GM18870 (cell line): ENCODE measurements around the gene HIBCH.
"Not testable (repeated sequence)": the region's sequence is repeated elsewhere in the genome, so short reads cannot be mapped to it uniquely, and the experiment has no call there.

Experiments used
- ATAC-seq: cut with Tn5 transposase; IDR thresholded peaks from one replicate; pipeline ENCODE4 v1.9.1; 2021; ENCODE audit warnings: moderate library complexity; ENCODE audit not compliant: unreplicated experiment

HIBCH gene

GRCh38 chr2:190162851-190163250 is 156.8 kb downstream of the HIBCH start:
- no peak for ATAC-seq

GRCh38 chr2:190159453-190159852 is 160.2 kb downstream of the HIBCH start:
- no peak for ATAC-seq

GRCh38 chr2:190158798-190159434 is 160.7 kb downstream of the HIBCH start:
- no peak for ATAC-seq

- not testable (repeated sequence) for ATAC-seq
These were observed 161.8 kb downstream of the HIBCH start for GRCh38 chr2:190157613-190158528.

- no peak for ATAC-seq
These were observed 163.0 kb downstream of the HIBCH start for GRCh38 chr2:190156530-190157212.
